Omental fat pad (tissue), 4 donors: ENCODE data around the gene NELFB. TPM values are rescaled to one million over a fixed set of nuclear protein-coding genes. Genes with fewer than 3 reads are reported as not detected.

ENCODE experiments used
- ATAC-seq: fragments of 150-250 bp; one replicate; pipeline ENCODE4 v1.9.1; 2016; ENCODE audit warnings: mild to moderate bottlenecking, moderate library complexity; ENCODE audit not compliant: low FRiP score
- DNase-seq: peaks from one replicate; pipeline ENCODE4 v3.0.0-alpha.2; 2019; ENCODE audit warnings: low spot score
- total RNA-seq, 4 donors: library from RNA; depleted of rRNA; stranded (reverse); fragments of >200 nt; gene quantifications; one replicate each; pipeline ENCODE4 v1.1.0, GENCODE V29; 2016
- TF ChIP-seq, protein P1 (sequence below), 3 donors: fragments of 450-650 bp; IDR thresholded peaks; one replicate each; pipeline ENCODE4 v1.5.1; 2016 to 2017; ENCODE audit warnings: antibody characterized with exemption in 3 of 3, mild to moderate bottlenecking in 3 of 3, moderate library complexity in 2 of 3

NELFB gene
- total RNA-seq, 4 donors from 2014 or later = 22.2 to 42.8 (median 34.2) TPM

DNA sequence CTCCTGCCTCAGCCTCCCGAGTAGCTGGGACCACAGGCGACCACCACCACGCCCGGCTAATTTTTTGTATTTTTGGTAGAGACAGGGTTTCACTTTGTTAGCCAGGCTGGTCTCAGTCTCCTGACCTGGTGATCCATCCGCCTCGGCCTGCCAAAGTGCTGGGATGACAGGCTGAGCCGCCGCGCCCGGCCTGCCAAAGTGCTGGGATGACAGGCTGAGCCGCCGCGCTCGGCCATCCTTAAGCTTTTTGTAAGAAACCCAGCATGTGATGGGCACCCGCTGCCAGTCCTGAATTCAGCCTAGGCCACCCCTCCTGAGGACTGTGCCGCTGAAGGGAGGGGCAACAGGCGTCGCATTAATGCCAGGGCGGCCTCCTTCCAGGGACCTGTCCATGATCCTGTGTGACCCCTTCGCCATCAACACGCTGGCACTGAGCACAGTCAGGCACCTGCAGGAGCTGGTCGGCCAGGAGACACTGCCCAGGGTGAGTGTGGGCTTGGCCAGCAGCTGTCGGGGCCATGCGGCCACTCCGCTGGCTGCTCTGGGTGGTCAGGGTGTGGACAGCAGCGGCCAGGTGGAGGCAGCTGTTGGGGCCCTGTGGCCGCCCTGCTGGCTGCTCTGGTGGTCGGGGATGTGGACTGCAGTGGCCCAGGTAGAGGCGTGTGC lies 10.5 kb downstream of the NELFB start:
- DNase-seq (no peak), ATAC-seq (no peak)
- TF ChIP-seq, protein P1, sequence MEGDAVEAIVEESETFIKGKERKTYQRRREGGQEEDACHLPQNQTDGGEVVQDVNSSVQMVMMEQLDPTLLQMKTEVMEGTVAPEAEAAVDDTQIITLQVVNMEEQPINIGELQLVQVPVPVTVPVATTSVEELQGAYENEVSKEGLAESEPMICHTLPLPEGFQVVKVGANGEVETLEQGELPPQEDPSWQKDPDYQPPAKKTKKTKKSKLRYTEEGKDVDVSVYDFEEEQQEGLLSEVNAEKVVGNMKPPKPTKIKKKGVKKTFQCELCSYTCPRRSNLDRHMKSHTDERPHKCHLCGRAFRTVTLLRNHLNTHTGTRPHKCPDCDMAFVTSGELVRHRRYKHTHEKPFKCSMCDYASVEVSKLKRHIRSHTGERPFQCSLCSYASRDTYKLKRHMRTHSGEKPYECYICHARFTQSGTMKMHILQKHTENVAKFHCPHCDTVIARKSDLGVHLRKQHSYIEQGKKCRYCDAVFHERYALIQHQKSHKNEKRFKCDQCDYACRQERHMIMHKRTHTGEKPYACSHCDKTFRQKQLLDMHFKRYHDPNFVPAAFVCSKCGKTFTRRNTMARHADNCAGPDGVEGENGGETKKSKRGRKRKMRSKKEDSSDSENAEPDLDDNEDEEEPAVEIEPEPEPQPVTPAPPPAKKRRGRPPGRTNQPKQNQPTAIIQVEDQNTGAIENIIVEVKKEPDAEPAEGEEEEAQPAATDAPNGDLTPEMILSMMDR (IDR thresholded peaks at IDR 0.05) = no peak

DNA sequence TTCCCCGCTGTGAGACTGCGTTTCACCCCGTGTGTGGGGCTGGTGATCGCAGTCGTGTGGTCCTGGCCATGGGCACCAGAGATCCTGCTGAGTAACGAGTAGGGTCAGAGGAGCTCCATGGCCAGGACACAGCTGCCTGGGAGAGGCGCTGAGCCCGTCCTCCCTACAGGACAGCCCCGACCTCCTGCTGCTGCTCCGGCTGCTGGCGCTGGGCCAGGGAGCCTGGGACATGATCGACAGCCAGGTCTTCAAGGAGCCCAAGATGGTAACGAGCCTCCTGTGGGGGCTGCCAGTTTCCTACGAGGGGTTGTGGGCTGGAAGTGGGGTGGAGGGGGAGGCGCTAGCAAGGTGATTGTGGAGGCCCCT lies 11.0 kb downstream of the NELFB start:
- TF ChIP-seq, protein P1 (IDR thresholded peaks at IDR 0.05) = no peak
- DNase-seq (no peak), ATAC-seq (no peak)

DNA sequence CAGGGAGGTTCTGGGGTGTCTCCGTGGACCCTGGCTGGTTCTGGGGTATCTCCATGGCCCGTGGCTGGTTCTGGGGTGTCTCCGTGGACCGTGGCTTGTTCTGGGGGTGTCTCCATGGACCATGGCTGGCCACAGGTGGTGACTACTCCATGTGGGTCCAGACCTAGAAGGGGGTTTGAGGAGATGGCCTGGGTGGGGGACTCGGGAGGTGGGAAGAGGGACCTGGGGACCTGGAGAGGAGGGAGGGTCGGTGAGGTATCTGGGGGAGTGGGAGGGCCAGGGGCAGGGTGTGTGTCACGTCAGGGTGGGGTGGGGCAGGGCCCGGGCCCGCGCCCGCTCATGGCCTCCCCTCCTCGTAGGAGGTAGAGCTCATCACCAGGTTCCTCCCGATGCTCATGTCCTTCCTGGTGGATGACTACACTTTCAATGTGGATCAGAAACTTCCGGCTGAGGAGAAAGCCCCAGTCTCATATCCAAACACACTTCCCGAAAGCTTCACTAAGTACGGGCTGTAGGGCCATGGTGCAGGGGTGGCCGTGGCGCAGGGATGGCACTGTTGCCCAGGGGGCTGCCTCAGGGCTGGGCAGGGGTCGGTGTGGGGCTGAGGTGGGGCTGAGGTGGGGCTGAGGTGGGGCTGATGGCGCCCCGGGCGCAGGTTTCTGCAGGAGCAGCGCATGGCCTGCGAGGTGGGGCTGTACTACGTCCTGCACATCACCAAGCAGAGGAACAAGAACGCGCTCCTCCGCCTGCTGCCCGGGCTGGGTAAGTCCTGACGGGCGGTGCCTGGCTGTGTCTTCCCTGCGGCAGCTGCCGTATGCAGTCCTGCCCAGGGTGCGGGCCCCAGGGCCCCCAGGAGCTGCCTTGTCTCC lies 11.7 kb downstream of the NELFB start:
- TF ChIP-seq, protein P1 (IDR thresholded peaks at IDR 0.05) = no peak
- ATAC-seq = no peak
- no peak for DNase-seq

DNA sequence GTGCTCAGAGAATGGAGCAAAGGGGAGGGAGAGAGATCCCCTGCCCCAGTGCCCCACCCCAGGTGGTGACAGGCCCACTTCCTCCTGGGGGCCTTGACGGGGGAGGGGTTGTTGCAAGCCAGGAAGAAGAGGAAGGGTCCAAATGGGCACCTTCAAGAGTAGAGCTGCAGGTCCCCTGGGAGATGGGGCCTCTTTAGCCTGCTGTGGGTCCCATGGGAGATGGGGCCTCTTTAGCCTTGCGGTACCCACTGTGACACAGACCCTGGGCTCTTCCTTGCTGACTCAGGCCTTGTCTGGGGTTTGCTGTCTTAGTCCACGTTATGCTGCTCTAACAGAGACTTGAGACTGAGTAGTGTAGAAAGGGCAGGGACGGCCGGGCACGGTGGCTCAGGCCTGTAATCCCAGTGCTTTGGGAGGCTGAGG lies 12.8 kb downstream of the NELFB start:
- ATAC-seq = no peak
- TF ChIP-seq, protein P1 (IDR thresholded peaks at IDR 0.05) = no peak

DNA sequence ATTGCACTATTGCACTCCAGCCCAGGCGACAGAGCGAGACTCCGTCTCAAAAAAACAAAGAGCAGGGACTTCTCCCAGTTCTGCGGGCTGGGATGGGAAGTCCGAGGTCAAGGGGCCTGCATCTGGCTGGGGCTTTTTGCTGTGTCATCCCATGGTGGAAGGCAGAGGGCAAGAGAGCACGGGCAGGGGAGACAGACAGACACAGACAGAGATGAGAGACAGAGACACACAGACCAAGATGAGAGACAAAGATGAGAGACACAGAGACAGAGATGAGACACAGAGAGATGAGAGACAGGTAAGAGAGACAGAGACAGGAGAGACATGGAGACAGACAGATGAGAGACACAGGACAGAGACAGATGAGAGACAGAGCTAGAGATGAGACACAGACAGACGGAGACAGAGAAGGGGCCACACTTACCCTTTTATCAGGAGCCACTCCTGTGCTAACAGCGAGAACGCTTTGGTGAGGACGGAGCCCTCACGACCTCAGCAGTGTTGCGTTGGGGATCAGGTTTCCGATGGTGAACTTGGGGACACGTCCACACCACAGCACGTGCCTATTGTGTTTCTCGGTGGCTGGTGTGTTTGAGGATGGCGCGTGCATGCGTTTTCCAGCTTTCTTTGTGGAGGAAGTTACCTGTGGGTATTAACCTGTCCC lies 13.5 kb downstream of the NELFB start:
- no peak for ATAC-seq
- DNase-seq = no peak
- TF ChIP-seq, protein P1 (IDR thresholded peaks at IDR 0.05) = no peak

More for the DNA sequence above, 12.8 kb downstream of the NELFB start:
- DNase-seq = no peak

DNA sequence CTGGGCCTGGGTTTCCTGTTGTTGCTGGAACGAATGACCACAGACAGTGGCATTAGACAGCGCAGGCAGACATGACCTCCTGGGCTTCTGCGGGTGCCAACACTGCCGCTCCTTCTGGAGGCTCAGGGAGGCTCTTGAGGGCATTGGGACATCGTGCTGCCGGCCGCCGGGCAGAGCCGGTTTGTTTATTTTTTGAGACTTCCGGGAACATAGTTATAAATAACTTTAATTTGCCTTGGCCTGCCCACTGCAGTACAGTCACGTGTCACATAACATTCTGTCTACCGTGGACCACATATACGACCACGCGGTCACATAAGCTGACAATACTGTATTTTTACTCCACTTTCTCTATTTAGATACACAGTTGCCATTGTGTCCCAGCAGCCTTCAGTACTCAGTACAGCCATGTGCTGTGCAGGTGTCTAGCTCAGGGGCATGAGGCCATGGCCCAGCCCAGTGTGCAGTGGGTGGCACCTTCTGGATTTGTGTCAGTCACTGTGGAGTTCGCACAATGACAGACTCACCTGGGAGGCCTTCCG lies 14.2 kb downstream of the NELFB start:
- DNase-seq (no peak), ATAC-seq (no peak)
- TF ChIP-seq, protein P1 (IDR thresholded peaks at IDR 0.05) = no peak
